IMR-90 (cell line): ENCODE data around the gene DCUN1D4.

Experiments used
- CHD1 ChIP-seq: IDR thresholded peaks from 2 replicates; pipeline ENCODE4 v1.6.1; 2012; ENCODE audit warnings: low read depth, low read length, improper control_type of control experiment
- MAFK ChIP-seq: IDR thresholded peaks from 2 replicates; pipeline ENCODE4 v1.6.1; 2012; ENCODE audit warnings: low read depth, low read length, improper control_type of control experiment
- POLR2A ChIP-seq: IDR thresholded peaks from 2 replicates; pipeline ENCODE4 v1.6.1; 2012; ENCODE audit warnings: mild to moderate bottlenecking, low read depth, low read length
- RFX5 ChIP-seq: IDR thresholded peaks from 2 replicates; pipeline ENCODE4 v1.8.0; 2012; ENCODE audit warnings: low read depth, mild to moderate bottlenecking, low read length, moderate library complexity
- SMC3 ChIP-seq: fragments of 150-350 bp; IDR thresholded peaks from 2 replicates; pipeline ENCODE4 v1.6.1; 2016; ENCODE audit warnings: low read depth, mild to moderate bottlenecking, antibody characterized with exemption, low read length, moderate library complexity
- TF ChIP-seq, protein P1 (sequence below): conservative IDR thresholded peaks from 2 replicates; pipeline ENCODE4 v1.5.1; 2012; ENCODE audit warnings: mild to moderate bottlenecking, low read depth, low read length, improper control_type of control experiment

DNA sequence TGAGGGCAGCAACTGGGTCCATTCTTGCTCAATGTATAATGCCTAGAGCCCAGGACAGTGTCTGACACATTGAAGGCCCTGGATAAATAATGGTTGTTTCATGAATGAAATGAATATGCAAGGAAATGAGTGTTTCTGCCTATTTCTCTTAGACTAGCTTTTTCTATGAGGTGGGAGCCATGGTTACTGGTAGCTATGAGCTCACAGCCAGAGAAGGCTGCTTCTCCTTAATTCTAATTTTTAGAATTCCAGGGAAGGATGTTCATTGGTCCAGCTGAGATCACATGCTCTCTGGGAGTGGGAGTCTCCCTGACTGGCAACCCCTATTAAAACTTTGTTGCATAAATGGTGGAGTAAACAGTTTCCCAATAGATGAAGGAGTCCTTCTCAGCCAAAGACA is 9.7 kb upstream of the DCUN1D4 start:
- no peak for TF ChIP-seq RFX5
- TF ChIP-seq, protein P1, sequence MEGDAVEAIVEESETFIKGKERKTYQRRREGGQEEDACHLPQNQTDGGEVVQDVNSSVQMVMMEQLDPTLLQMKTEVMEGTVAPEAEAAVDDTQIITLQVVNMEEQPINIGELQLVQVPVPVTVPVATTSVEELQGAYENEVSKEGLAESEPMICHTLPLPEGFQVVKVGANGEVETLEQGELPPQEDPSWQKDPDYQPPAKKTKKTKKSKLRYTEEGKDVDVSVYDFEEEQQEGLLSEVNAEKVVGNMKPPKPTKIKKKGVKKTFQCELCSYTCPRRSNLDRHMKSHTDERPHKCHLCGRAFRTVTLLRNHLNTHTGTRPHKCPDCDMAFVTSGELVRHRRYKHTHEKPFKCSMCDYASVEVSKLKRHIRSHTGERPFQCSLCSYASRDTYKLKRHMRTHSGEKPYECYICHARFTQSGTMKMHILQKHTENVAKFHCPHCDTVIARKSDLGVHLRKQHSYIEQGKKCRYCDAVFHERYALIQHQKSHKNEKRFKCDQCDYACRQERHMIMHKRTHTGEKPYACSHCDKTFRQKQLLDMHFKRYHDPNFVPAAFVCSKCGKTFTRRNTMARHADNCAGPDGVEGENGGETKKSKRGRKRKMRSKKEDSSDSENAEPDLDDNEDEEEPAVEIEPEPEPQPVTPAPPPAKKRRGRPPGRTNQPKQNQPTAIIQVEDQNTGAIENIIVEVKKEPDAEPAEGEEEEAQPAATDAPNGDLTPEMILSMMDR, result no peak
- no peak for TF ChIP-seq SMC3
- no peak for TF ChIP-seq CHD1
- no peak for TF ChIP-seq MAFK
- no peak for TF ChIP-seq POLR2A
